GM19452 (cell line): Measurements from ENCODE around the gene PTPN7.

Source experiments
- ATAC-seq: cut with Tn5 transposase; IDR thresholded peaks from one replicate; pipeline ENCODE4 v1.9.1; 2021; ENCODE audit not compliant: unreplicated experiment

Gene PTPN7

DNA sequence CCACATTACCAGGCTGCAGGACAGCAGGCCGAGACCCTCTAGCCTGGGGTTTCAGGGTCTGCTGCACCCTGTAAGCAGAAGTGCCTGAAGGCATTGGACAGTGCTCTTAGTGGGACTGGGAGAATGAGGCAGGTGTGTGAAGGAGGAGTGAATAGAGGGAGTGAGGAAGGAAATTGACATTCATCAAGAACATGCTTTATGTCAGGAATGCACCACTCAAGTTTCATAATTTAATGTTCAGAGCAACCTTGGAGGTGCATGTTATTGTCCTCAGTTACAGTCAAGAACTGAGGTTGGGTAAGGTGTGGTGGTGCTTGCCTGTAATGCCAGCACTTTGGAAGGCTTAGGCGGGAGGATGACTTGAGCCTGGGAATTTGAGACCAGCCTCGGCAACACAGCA is 49.4 kb downstream of the PTPN7 start:
- ATAC-seq, result no peak

- no peak for ATAC-seq
These were observed 52.3 kb downstream of the PTPN7 start for GRCh38 chr1:202107801-202108731.

GRCh38 chr1:202107321-202107761 is 53.1 kb downstream of the PTPN7 start:
- no peak for ATAC-seq

DNA sequence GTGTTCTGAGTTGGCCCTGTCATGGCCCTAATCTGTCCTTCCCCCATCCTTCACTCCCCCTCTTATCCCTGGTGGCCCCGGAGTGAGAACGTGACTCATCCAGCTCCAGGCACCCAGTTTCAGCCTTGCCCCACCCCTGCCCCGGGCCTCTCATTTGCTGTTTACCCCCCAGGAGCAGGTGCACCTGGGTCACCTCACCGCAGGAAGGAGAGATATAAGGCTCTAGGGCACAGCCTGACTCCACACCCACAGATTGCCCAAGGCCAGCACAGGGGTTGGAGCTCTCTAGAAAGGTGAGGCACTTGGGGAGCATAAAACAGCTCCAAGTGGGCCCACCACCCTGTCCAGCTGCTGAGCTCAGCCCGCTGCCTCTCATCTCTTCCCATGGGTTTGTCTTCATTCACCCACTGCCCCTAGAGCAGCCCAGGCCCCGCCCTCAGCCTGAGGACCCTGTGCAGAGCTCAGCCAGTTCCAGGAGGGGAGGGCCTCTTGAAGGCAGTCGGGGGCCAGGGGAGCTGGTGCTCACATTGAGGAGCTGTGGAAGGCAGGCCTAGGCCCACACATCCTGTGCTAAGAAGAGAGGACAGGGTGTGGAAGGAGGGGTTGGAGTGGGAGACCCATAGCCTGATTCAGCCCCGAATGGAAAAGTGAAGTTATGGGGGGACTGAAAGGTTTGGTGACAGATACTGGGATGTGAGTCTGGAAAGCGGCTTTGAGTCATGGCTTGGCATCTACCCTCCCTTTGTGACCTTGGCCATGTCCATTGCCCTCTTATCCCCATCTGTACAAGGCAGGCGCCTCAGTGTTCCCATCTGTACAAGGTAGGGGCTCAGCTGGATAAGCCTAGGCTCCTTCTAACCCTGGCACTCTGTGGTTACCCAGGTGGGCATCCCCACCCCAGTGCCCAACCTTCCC is 53.8 kb downstream of the PTPN7 start:
- no peak for ATAC-seq

DNA sequence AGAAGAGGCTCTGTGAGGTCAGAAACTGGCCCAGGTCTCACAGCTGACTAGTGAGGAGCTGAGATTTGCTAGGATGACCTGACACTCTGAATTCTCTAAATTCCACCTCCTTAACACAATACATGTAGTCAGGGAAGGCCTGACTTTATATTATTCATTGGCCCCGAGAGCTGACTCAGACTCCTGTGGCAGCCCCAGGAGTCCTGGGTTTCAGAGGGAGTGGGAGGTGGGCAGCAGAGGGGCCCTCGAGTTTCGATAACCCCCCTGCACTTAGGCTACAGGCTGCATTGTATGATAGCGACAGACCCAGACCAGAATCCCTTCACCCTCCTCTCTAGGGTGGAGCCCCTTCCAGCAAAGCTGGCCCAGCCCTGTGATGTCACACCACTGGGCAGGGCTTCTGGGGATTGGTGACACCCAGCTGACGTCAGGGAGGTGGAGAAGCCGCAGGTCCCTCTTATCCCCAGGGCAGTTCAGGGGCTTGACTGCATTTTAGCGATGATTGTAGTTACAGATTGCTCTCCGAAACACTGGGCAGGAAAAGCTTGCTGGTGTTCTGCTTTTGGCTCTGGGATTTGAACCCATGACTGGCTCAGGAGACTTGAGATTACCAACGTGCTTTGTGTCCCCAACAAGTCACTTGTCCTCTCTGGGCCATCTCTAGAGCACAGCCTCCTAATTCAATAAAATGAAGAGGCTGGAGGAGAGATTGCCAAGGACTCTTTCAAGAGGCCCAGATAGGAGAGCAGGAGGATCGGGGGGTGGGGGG is 54.6 kb downstream of the PTPN7 start:
- no peak for ATAC-seq

GRCh38 chr1:202104073-202104472 is 56.3 kb downstream of the PTPN7 start:
- ATAC-seq, result no peak

- no peak for ATAC-seq
These were observed 59.2 kb downstream of the PTPN7 start for GRCh38 chr1:202101184-202101583.
